ENCODE data around the gene C3orf62. TPM values are rescaled to one million over a fixed set of nuclear protein-coding genes. Genes with fewer than 3 reads are reported as not detected.

C3orf62 gene
- total RNA-seq, 2 experiments from 2014 or later: 6.4 to 11.7 TPM

DNA sequence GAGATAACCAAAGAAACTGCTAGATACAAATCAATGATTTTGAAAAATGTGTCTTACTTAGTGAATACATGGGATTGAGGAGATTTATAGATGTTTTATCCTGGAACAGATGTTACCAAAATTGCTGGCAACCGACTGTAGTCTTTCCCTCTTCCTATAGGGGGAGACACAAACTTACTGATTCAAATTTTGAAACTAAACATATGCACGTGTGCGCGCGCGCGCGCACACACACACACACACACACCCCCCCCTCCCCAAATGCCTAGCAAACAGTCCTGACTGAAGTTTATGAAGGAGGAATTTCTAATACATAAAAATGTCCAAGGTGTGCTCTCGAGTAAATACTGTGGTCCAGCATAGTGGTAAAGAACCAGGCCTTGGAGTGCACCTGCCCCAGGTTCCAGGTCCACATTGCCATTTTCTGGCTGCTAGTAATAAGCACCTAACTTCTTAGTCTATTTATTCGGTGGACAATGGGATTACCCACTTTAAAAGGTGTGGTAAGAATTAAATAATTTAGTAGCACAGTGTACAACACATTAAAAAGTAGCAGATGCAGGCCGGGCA, 18.5 kb upstream of the C3orf62 start:
- Histone ChIP-seq H2AFZ (ENCODE audit: low read length) (no peak overlapping the region), H4K20me1 (ENCODE audit: insufficient read depth, low read length) (no peaks in the 10 kb centered on the region), H3K9me2 (ENCODE audit: insufficient read depth, low read length) (no peaks in the 10 kb centered on the region), H3K79me2 (ENCODE audit: insufficient read depth, low read depth, low read length) (no peaks in the 10 kb centered on the region), H3K4me1 (ENCODE audit: insufficient read depth, low read length, poor library complexity, severe bottlenecking) (no peaks in the 10 kb centered on the region), H3K36me3 (ENCODE audit: insufficient read depth, low read length) (peaks cover 92% of the 10 kb centered on the region), H3K4me3 (ENCODE audit: low read depth, low read length, poor library complexity, severe bottlenecking) (no peak overlapping the region), H3K9me3 (ENCODE audit: low read length) (no peaks in the 10 kb centered on the region), H3K4me2 (ENCODE audit: low read length) (no peak overlapping the region), H3K27ac (ENCODE audit: low read depth, low read length, poor library complexity, severe bottlenecking) (no peak overlapping the region)
- intact Hi-C loops (cut with micrococcal nuclease; ENCODE audit: unreplicated experiment): loop anchor here (1.0 kb wide), 1 partner anchor 154 kb away; no protein-coding TSS in a partner anchor
- peak; percentile 41 for DNase-seq (ENCODE audit: low spot score)
- ChIA-PET CTCF (ENCODE audit: unreplicated experiment) (no interaction called here), POLR2A (no interaction called here)
- BruUV-seq (replicated peaks): no TSS peak
- TF ChIP-seq EZH2phosphoT487 (IDR thresholded peaks at IDR 0.05; ENCODE audit: borderline replicate concordance, low read depth, low read length): no peak
- TF ChIP-seq, protein P1, sequence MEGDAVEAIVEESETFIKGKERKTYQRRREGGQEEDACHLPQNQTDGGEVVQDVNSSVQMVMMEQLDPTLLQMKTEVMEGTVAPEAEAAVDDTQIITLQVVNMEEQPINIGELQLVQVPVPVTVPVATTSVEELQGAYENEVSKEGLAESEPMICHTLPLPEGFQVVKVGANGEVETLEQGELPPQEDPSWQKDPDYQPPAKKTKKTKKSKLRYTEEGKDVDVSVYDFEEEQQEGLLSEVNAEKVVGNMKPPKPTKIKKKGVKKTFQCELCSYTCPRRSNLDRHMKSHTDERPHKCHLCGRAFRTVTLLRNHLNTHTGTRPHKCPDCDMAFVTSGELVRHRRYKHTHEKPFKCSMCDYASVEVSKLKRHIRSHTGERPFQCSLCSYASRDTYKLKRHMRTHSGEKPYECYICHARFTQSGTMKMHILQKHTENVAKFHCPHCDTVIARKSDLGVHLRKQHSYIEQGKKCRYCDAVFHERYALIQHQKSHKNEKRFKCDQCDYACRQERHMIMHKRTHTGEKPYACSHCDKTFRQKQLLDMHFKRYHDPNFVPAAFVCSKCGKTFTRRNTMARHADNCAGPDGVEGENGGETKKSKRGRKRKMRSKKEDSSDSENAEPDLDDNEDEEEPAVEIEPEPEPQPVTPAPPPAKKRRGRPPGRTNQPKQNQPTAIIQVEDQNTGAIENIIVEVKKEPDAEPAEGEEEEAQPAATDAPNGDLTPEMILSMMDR (conservative IDR thresholded peaks at IDR 0.05; ENCODE audit: low read length): peak; percentile 91

DNA sequence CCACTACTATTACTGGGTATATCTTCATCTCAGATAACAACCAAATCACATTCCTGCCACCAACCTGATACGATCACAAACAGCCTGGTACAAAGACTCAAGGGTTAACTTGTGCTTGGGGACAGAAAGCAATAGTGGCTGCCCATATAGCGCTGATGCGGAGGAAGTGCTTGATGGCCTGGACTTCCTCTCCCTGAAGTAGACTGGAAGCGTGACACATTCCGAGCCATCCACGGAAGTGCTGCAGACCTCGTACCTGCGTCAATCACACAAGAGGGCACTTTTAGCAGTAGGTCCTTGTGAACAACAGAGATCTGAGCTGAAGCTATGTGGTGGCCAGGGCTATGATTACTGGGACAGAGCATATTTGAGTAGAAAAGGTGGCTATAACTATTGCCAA, 17.3 kb upstream of the C3orf62 start:
- Histone ChIP-seq H3K4me3 (ENCODE audit: low read depth, low read length, poor library complexity, severe bottlenecking) (no peak overlapping the region), H3K9me3 (ENCODE audit: low read length) (no peaks in the 10 kb centered on the region), H3K9me2 (ENCODE audit: insufficient read depth, low read length) (no peaks in the 10 kb centered on the region), H3K4me2 (ENCODE audit: low read length) (no peak overlapping the region), H3K36me3 (ENCODE audit: insufficient read depth, low read length) (peaks cover 93% of the 10 kb centered on the region), H3K79me2 (ENCODE audit: insufficient read depth, low read depth, low read length) (no peaks in the 10 kb centered on the region), H2AFZ (ENCODE audit: low read length) (no peak overlapping the region), H3K27ac (ENCODE audit: low read depth, low read length, poor library complexity, severe bottlenecking) (no peak overlapping the region), H4K20me1 (ENCODE audit: insufficient read depth, low read length) (no peaks in the 10 kb centered on the region), H3K4me1 (ENCODE audit: insufficient read depth, low read length, poor library complexity, severe bottlenecking) (no peaks in the 10 kb centered on the region)
- CTCF ChIA-PET (ENCODE audit: unreplicated experiment): interaction anchor here (0.6 kb wide), 1 partner anchor 635 kb away, joined by 5 read pairs; the partner anchor contains the start of gene MON1A
- intact Hi-C loops (cut with micrococcal nuclease; ENCODE audit: unreplicated experiment): no loop called here
- TF ChIP-seq, protein P1 (conservative IDR thresholded peaks at IDR 0.05; ENCODE audit: low read length): no peak
- no peak for TF ChIP-seq EZH2phosphoT487 (IDR thresholded peaks at IDR 0.05; ENCODE audit: borderline replicate concordance, low read depth, low read length)
- no peak for DNase-seq (ENCODE audit: low spot score)
- POLR2A ChIA-PET: interaction anchor here (0.7 kb wide), 1 partner anchor 117 kb away, joined by 4 read pairs; the partner anchor contains the start of gene RHOA
- no TSS peak for BruUV-seq (replicated peaks)

DNA sequence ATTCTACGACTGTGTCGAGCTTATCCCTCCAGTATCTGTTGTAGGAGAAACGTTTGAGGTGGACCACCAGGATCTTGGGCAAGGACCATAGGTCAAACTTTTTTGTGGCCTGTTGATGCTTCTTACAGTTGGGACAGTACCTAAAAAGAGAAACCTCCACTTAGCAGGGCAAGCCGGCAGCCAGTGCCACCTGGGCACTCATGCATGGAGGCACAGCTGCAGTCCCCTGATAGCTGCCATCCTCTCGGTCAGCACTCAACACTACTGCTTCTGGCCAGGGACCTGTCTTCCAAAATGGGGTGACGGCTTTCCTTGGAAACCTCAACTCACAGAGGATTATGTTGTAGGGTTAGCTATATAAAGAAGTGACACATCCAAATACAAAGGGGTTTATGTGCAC, 7.0 kb upstream of the C3orf62 start:
- BruUV-seq (replicated peaks): no TSS peak
- Histone ChIP-seq H3K36me3 (ENCODE audit: insufficient read depth, low read length) (peaks cover 87% of the 10 kb centered on the region), H3K27ac (ENCODE audit: low read depth, low read length, poor library complexity, severe bottlenecking) (no peak overlapping the region), H3K9me2 (ENCODE audit: insufficient read depth, low read length) (no peaks in the 10 kb centered on the region), H3K4me3 (ENCODE audit: low read depth, low read length, poor library complexity, severe bottlenecking) (no peak overlapping the region), H4K20me1 (ENCODE audit: insufficient read depth, low read length) (no peaks in the 10 kb centered on the region), H3K9me3 (ENCODE audit: low read length) (no peaks in the 10 kb centered on the region), H3K4me2 (ENCODE audit: low read length) (no peak overlapping the region), H2AFZ (ENCODE audit: low read length) (no peak overlapping the region), H3K4me1 (ENCODE audit: insufficient read depth, low read length, poor library complexity, severe bottlenecking) (peaks cover 8% of the 10 kb centered on the region), H3K79me2 (ENCODE audit: insufficient read depth, low read depth, low read length) (no peaks in the 10 kb centered on the region)
- POLR2A ChIA-PET: no interaction called here
- TF ChIP-seq EZH2phosphoT487 (IDR thresholded peaks at IDR 0.05; ENCODE audit: borderline replicate concordance, low read depth, low read length): no peak
- TF ChIP-seq, protein P1 (conservative IDR thresholded peaks at IDR 0.05; ENCODE audit: low read length): no peak
- DNase-seq (ENCODE audit: low spot score): peak; percentile 27
- intact Hi-C loops (cut with micrococcal nuclease; ENCODE audit: unreplicated experiment): no loop called here
- CTCF ChIA-PET (ENCODE audit: unreplicated experiment): no interaction called here
